ENCODE results near the gene LRRC18.

The LRRC18 gene

DNA sequence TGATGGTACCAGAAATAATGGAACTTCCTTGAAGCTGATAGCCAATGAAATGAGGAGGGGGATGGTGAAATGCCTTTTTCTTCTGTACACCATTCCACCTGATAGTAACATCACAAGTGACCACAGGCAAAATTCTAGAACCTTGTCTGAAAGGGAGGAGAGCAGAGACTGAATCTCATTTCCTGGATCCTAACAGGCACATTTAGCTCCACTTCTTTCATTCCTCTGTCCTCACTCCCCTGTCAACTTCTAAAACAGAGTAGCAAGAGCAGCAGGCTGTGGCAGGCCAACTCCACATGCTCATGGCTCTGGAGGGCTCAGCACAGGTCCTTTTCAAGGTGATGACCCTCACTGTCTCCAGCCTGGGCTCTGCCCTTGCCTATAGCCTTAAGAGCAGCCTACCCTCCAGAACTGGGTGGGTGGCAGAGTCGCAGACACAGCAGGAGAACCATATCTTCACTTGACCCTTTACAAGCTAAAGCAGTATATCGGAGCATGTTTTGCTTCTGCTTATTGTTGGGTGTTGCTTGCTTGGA, at the start of gene LRRC18:
Gene LRRC18 (minus strand): TSS at position 51 of the 536 bp plus-strand sequence. CDS start 25,685 bp downstream, outside the sequence.
- Histone ChIP-seq H3K9ac (ENCODE audit: low read depth, low read length) (no peak within 1 kb of the TSS), H3K9me3 (ENCODE audit: control insufficient read depth, insufficient read depth, low read length) (no peaks in the 10 kb centered on the region), H3K36me3 (ENCODE audit: insufficient read depth, low read length) (no peaks in the 10 kb centered on the region), H3K4me1 (ENCODE audit: insufficient read depth, low read length) (no peaks in the 10 kb centered on the region)

DNA sequence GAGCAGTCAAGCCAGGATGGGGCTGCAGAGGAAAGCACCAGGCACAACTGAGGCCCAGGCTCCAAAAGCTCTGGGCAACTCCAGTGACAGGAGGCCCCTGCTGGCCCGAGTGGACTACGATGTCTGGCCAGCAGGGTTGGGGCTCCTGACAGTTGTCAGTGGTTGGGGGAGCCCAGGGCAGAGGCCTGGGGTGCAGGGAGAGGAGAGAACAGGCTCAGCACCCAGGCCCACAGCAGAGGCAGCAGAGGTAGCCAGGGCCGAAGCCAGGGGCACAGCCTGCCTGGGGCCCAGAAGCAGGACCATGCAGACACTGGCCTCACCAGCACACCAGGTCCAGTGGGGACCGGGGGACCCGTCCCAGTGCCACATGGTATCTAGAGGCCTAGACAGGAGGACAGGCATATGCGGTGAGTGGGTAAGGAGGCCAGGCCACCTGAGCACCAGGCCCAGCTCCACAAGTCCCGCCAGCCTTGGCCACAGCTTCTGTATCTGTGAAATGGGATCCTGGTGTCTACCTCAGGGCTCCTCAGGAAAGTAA, 46.0 kb upstream of the LRRC18 start:
- 0 out of 2 replicates have a peak, but pooled peaks cover 4% of the 10 kb centered on the region for H3K4me1 ChIP-seq (ENCODE audit: insufficient read depth, low read length)
- H3K9me3 ChIP-seq (ENCODE audit: control insufficient read depth, insufficient read depth, low read length), result no peaks in the 10 kb centered on the region
- no peak overlapping the region for H3K9ac ChIP-seq (ENCODE audit: low read depth, low read length)
- H3K36me3 ChIP-seq (ENCODE audit: insufficient read depth, low read length), result no peaks in the 10 kb centered on the region

DNA sequence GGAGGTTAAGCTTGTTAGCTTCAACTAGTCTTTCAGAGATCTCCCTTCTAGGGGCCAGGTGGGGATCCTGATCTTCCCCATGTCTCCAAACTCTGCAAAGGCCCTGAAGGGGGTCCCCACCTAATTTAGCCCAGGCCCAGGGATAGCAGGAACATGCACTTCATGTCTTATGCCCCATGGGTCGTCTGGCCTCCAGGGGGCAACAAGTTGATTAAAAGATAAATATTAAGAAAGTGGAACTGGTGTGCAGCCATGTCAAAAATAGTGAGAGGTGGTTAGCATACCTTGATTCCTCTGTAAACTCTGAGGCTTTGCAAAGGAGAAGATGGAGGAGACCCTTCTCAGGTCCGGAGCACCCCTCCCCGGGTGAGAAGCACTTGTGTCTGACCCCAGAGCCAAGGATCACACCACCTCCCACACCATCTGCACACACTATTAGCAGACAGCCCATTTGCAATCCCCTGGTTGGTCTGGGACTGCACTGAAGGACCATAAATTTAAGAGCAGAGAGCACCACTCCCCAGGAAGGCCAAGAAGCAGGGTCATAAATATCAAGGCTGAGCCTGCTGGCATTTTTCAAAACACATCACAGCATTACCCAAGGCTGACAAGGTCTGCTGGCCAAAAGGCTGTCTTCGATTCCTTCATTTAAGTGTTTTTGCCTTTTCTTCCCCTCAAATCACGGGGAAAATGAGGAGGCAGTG, 44.2 kb upstream of the LRRC18 start:
- Histone ChIP-seq H3K9me3 (ENCODE audit: control insufficient read depth, insufficient read depth, low read length) (no peaks in the 10 kb centered on the region), H3K4me1 (ENCODE audit: insufficient read depth, low read length) (0 out of 2 replicates have a peak, but pooled peaks cover 4% of the 10 kb centered on the region), H3K36me3 (ENCODE audit: insufficient read depth, low read length) (no peaks in the 10 kb centered on the region), H3K9ac (ENCODE audit: low read depth, low read length) (no peak overlapping the region)

DNA sequence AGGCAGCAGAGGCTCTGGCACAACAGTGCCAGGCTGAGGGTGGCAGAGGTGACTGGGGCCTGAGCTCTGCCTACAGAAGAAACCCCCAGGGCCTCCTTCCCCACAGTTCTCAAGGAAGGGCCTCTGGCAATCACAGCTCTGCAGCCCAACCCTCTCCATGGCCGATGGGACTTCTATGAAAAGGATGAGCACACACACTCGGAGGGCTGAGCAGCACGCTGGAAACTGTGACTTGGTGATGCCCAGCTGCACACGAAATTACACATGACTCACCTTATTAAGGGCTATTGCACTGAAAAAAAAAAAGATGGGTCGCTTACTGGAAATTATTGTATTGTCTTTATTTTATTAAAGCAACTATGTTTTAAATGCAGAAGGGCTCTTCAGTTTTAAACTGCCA, 42.9 kb upstream of the LRRC18 start:
- no peaks in the 10 kb centered on the region for H3K36me3 ChIP-seq (ENCODE audit: insufficient read depth, low read length)
- no peak overlapping the region for H3K9ac ChIP-seq (ENCODE audit: low read depth, low read length)
- no peaks in the 10 kb centered on the region for H3K9me3 ChIP-seq (ENCODE audit: control insufficient read depth, insufficient read depth, low read length)
- H3K4me1 ChIP-seq (ENCODE audit: insufficient read depth, low read length), result 0 out of 2 replicates have a peak, but pooled peaks cover 4% of the 10 kb centered on the region

DNA sequence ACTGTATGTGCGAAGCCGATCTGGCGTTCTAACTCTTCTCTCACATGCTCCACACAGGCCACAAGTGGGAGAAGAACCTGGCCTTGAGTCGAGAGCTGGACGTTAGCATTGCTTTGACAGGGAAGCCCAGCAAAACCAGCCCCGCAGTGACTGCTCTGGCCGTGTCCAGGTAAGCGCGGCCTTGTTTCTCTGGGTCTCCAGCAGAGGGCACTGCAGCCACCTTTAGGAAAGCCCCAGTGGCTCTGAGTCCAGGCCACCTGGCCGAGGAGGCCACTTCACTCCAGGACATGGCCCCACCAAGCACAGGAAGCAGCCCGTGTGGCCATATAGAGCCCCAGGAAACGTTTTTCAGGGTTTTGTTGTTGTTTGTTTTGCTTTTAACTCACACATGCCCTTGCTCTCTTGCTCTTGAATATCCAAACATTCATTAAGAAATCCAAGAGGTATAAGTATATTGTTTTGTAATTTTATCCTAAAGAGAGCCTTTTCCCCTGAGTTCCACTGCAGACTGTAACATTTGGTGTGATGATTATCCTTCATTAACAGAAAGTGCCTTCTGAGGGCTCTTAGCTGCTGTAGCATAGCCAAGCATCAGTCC, 41.8 kb upstream of the LRRC18 start:
- no peaks in the 10 kb centered on the region for H3K9me3 ChIP-seq (ENCODE audit: control insufficient read depth, insufficient read depth, low read length)
- no peaks in the 10 kb centered on the region for H3K36me3 ChIP-seq (ENCODE audit: insufficient read depth, low read length)
- 0 out of 2 replicates have a peak, but pooled peaks cover 4% of the 10 kb centered on the region for H3K4me1 ChIP-seq (ENCODE audit: insufficient read depth, low read length)
- no peak overlapping the region for H3K9ac ChIP-seq (ENCODE audit: low read depth, low read length)

DNA sequence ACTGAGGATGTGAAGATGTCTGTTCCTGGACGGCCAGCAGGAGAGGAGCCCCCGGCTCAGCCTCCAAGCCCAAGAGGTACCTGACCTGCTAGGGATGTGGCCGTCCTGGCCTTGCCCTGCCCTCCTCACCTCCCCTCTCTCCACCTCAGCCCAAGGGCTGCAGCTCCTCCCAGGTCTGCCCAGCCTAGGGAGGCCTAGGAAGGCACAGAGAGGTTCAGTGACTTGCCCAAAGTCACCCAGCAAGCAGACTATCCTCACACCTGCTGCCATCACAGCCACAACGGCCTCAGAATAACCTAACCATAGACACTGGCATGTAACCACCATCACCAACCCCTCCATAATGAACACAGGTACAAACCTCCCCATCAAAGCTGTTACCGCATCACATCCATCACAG, 38.7 kb upstream of the LRRC18 start:
- no peaks in the 10 kb centered on the region for H3K9me3 ChIP-seq (ENCODE audit: control insufficient read depth, insufficient read depth, low read length)
- no peaks in the 10 kb centered on the region for H3K36me3 ChIP-seq (ENCODE audit: insufficient read depth, low read length)
- H3K4me1 ChIP-seq (ENCODE audit: insufficient read depth, low read length), result 0 out of 2 replicates have a peak, but pooled peaks cover 4% of the 10 kb centered on the region
- no peak overlapping the region for H3K9ac ChIP-seq (ENCODE audit: low read depth, low read length)

DNA sequence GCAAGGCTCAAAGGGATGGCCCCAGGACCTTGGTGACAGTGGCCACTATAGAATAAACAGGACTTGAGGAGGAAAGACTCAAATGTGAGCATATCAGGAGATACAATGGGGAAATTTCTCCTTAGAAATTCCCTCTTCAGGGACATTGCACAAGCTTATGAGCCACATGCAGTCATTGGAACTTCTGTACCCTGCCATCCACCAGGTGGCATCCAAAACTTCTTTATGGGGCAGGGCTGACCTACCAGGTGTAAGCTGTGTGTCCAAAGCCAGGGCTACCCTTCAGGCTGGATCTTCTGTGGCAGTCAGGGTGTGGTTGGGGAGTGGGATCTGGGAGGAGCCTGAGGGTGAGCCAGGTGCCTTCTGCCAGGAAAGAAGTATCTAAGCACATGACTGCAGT, 36.6 kb upstream of the LRRC18 start:
- H3K4me1 ChIP-seq (ENCODE audit: insufficient read depth, low read length), result no peaks in the 10 kb centered on the region
- no peaks in the 10 kb centered on the region for H3K9me3 ChIP-seq (ENCODE audit: control insufficient read depth, insufficient read depth, low read length)
- H3K36me3 ChIP-seq (ENCODE audit: insufficient read depth, low read length), result no peaks in the 10 kb centered on the region
- no peak overlapping the region for H3K9ac ChIP-seq (ENCODE audit: low read depth, low read length)

DNA sequence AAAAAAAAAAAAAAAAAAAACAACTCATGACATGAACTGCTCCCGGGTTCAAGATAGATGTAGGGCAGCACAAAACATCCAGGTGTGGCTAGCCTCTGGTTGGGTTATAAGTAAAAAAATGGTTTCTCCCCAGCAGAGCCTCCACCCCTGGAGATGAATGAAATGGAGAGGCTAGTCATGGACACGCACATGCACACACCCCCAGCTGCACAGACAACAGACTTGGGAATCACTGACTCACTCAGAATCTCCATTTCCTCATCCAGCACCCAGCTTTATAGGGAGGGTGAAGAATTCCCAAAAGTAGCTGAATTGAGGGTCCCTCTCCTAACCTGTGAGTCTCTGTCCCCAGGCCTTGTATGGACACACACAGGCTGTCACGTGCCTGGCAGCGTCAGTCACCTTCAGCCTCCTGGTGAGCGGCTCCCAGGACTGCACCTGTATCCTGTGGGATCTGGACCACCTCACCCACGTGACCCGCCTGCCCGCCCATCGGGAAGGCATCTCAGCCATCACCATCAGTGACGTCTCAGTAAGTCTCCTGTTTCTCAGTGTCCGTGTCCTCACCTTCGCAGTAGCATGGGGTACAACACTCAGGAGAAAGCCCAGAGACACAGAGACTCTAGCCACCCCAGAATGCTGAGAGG, 35.0 kb upstream of the LRRC18 start:
- Histone ChIP-seq H3K4me1 (ENCODE audit: insufficient read depth, low read length) (no peaks in the 10 kb centered on the region), H3K36me3 (ENCODE audit: insufficient read depth, low read length) (no peaks in the 10 kb centered on the region), H3K9ac (ENCODE audit: low read depth, low read length) (no peak overlapping the region), H3K9me3 (ENCODE audit: control insufficient read depth, insufficient read depth, low read length) (no peaks in the 10 kb centered on the region)

DNA sequence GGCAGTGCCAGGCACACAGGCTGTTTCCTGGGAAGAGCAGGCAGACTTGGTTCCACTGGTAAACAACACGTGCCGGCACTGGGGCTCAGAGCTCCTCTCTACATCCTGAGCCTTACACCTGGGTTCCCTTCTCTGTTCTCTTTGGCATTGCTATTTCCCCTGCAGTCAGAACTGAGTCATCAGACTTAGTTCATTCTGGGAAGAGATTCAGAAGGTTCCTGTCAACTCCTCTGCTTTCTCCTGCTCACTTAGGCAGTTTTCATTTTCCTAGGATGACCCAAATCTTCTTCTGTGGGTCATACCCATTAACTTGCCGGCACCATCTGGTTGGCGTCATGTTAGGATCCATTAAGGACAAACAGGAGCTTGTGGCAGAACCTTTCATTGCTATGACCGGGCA, 33.4 kb upstream of the LRRC18 start:
- H3K36me3 ChIP-seq (ENCODE audit: insufficient read depth, low read length), result no peaks in the 10 kb centered on the region
- no peak overlapping the region for H3K9ac ChIP-seq (ENCODE audit: low read depth, low read length)
- no peaks in the 10 kb centered on the region for H3K4me1 ChIP-seq (ENCODE audit: insufficient read depth, low read length)
- no peaks in the 10 kb centered on the region for H3K9me3 ChIP-seq (ENCODE audit: control insufficient read depth, insufficient read depth, low read length)

DNA sequence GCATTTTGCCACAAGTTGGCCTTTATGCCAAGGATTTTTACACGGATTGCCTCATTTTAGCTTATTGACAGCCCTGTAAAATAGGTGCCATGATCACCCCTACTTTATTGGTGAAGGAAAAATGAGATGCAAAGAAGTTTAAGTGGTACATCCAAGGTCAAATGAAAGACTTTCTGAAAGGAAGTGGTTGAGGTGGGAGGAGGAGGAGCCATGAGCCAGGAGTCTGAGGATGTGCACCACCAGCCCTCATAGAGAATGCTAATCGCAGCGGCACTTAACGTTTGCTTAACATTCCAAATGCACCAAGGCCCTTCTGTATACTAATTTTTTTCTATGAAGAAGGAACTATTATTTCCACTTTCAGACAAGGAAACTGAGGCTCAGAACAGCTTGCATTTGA, 31.0 kb upstream of the LRRC18 start:
- Histone ChIP-seq H3K9ac (ENCODE audit: low read depth, low read length) (no peak overlapping the region), H3K4me1 (ENCODE audit: insufficient read depth, low read length) (no peaks in the 10 kb centered on the region), H3K9me3 (ENCODE audit: control insufficient read depth, insufficient read depth, low read length) (no peaks in the 10 kb centered on the region), H3K36me3 (ENCODE audit: insufficient read depth, low read length) (no peaks in the 10 kb centered on the region)

DNA sequence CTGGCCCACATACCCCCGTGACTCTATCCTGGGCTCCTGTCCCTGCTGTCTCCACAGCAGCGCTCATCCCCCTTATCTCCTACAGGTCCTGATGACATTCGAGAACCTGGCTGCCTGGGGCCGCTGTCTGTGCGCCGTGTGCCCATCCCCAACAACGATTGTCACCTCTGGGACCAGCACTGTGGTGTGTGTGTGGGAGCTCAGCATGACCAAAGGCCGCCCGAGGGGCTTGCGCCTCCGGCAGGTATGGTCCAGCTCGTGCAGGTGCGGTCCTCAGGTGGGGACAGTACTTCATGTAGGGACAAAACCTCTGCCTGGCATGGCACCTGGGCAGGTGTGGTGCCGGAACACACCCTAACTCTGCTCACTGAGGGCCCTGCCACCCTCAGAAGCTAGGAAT, 30.4 kb upstream of the LRRC18 start:
- no peaks in the 10 kb centered on the region for H3K36me3 ChIP-seq (ENCODE audit: insufficient read depth, low read length)
- H3K9me3 ChIP-seq (ENCODE audit: control insufficient read depth, insufficient read depth, low read length), result no peaks in the 10 kb centered on the region
- no peaks in the 10 kb centered on the region for H3K4me1 ChIP-seq (ENCODE audit: insufficient read depth, low read length)
- no peak overlapping the region for H3K9ac ChIP-seq (ENCODE audit: low read depth, low read length)

DNA sequence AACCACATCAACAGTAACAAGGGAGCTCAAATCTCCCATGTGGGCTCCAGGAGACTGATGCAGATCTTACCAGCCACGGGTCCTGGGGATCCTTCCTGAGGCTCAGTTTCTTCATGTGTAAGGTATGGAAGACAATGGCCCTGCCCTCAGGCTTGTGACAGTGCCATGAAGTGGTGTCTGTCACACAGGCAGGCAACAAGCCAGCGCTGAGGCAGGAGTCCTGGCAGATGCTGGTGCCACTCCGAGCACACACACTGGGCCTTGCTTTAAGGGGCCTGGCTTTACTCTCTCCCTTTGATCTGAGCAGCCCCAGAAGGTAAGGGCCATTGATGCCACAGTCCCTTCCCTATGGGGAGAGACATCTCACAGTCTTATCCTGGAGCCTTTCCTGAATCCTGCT, 28.4 kb upstream of the LRRC18 start:
- no peaks in the 10 kb centered on the region for H3K36me3 ChIP-seq (ENCODE audit: insufficient read depth, low read length)
- H3K9me3 ChIP-seq (ENCODE audit: control insufficient read depth, insufficient read depth, low read length), result no peaks in the 10 kb centered on the region
- H3K4me1 ChIP-seq (ENCODE audit: insufficient read depth, low read length), result no peaks in the 10 kb centered on the region
- H3K9ac ChIP-seq (ENCODE audit: low read depth, low read length), result no peak overlapping the region

DNA sequence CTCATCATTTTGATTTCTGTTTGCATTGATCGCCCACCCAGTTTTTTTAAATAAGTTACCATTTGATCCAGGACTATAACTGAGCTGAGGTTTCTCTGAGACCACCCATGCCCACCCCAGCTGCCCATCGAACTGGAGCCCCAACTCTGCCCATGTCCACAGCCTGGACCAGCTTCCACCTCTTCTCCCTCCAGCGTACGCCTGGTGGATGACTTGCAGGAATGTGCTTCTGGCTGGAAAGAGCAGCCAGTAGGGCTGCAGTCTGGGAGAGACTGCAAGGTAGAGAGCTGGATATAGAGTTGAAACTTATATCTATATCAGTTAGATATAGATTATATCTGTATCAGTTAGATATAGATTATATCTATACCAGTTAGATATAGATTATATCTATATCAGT, 25.8 kb upstream of the LRRC18 start:
- H3K9ac ChIP-seq (ENCODE audit: low read depth, low read length), result no peak overlapping the region
- no peaks in the 10 kb centered on the region for H3K36me3 ChIP-seq (ENCODE audit: insufficient read depth, low read length)
- H3K4me1 ChIP-seq (ENCODE audit: insufficient read depth, low read length), result no peaks in the 10 kb centered on the region
- no peaks in the 10 kb centered on the region for H3K9me3 ChIP-seq (ENCODE audit: control insufficient read depth, insufficient read depth, low read length)

DNA sequence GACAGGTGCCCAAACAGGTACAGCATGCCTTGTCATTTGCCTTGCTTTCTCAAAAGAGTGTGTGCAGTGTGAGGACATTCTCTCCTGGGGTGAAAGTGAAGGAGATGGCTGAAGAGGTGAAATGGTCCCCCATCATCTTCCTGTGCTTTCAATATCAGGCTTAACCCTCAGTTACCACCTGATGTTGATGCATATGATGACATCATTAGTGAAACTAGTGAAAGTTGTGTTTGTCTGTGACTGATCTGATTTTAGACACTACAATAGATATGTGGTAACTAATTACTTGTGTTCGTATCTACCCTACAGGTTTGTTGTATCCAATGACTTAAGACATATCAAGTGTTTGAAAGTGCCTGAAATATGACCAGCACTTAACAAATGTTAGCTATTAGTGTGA, 24.4 kb upstream of the LRRC18 start:
- Histone ChIP-seq H3K36me3 (ENCODE audit: insufficient read depth, low read length) (no peaks in the 10 kb centered on the region), H3K4me1 (ENCODE audit: insufficient read depth, low read length) (no peaks in the 10 kb centered on the region), H3K9ac (ENCODE audit: low read depth, low read length) (no peak overlapping the region), H3K9me3 (ENCODE audit: control insufficient read depth, insufficient read depth, low read length) (no peaks in the 10 kb centered on the region)
